ENCODE measurements around the gene ARHGAP32.

GRCh38 chr11:129226207-129226798 is 34.2 kb upstream of the ARHGAP32 start:
- TF ChIP-seq CTCF (IDR thresholded peaks at IDR 0.05; ENCODE audit: poor library complexity, severe bottlenecking) = no peak
- TF ChIP-seq MXI1 (conservative IDR thresholded peaks at IDR 0.05; ENCODE audit: poor library complexity, severe bottlenecking) = no peak
- no peak for TF ChIP-seq RAD21 (conservative IDR thresholded peaks at IDR 0.05)
- no peak for TF ChIP-seq EZH2 (IDR thresholded peaks at IDR 0.05; ENCODE audit: borderline replicate concordance, insufficient read depth, low read length, poor library complexity, severe bottlenecking)
- no peak for TF ChIP-seq TAF1 (IDR thresholded peaks at IDR 0.05; ENCODE audit: low read depth)
- TF ChIP-seq POLR2AphosphoS5 (IDR thresholded peaks at IDR 0.05) = no peak
- no peak for TF ChIP-seq EP300 (conservative IDR thresholded peaks at IDR 0.05; ENCODE audit: poor library complexity, severe bottlenecking)
- no peak for TF ChIP-seq SMC3 (conservative IDR thresholded peaks at IDR 0.05; ENCODE audit: poor library complexity)
